GM18861 (cell line): ENCODE results near the gene ZNF593.

ENCODE experiments used
- ATAC-seq: cut with Tn5 transposase; IDR thresholded peaks from one replicate; pipeline ENCODE4 v1.9.1; 2021; ENCODE audit not compliant: unreplicated experiment

Gene ZNF593

DNA sequence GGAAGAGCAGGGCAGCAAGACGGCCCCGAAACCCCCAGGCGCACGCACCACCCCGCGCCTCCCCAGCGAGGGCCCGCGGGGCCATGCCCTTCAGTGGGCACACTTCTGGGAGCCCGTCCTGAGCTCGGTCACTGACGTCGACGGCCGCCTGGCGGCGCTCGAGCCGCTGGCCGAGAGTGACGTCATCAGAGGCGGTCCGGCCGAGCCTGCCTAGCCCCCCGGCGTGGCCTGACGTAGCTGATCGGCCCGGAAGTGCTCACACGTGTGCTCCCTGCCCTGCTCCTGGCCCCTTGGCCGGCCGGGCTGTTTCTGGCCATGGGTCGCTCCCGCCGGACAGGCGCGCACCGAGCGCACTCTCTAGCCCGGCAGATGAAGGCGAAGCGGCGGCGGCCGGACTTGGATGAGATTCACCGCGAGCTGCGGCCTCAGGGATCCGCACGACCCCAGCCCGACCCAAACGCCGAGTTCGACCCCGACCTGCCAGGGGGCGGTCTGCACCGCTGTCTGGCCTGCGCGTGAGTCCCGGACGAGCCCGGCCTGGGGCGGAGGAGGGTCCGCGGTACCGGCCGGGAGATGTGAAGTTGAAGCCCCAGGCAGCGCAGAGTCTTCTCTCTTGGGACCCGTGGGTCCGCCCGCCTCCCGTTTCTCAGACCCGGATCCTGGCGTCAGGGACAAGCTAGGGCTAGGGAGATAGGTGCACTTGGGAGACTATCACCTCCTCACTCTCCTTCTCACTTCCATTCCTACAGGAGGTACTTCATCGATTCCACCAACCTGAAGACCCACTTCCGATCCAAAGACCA, at the start of gene ZNF593:
Gene ZNF593 (plus strand): TSS at position 240 of the 803 bp plus-strand sequence. CDS start 76 bp downstream, at position 316.
- peak; percentile 80 for ATAC-seq

DNA sequence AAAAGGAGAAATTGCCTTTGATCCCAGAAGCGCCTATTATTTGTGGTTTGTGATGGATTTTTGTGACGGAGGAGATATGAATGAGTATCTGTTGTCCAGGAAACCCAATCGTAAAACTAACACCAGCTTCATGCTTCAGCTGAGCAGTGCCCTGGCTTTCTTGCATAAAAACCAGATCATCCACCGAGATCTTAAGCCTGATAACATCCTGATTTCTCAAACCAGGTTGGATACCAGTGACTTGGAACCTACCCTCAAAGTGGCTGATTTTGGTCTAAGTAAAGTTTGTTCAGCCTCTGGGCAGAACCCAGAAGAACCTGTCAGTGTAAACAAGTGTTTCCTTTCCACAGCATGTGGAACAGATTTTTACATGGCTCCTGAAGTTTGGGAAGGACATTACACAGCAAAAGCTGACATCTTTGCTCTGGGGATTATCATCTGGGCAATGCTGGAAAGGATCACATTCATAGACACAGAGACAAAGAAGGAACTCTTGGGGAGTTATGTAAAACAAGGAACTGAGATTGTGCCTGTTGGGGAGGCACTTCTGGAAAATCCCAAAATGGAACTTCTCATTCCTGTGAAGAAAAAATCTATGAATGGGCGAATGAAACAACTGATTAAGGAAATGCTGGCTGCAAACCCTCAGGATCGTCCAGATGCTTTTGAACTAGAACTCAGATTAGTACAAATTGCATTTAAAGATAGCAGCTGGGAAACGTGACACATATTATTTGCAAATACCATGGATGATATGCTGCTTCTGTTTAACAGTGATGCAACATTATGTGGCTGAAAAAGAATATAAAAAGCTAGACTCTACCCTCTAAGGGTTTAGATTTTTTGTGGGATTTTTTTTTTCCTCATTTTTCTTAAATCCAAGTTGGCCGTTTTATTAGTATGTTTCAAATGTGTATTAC, 47.6 kb upstream of the ZNF593 start:
- ATAC-seq, result no peak

GRCh38 chr1:26122988-26123973, 46.4 kb upstream of the ZNF593 start:
- no peak for ATAC-seq

DNA sequence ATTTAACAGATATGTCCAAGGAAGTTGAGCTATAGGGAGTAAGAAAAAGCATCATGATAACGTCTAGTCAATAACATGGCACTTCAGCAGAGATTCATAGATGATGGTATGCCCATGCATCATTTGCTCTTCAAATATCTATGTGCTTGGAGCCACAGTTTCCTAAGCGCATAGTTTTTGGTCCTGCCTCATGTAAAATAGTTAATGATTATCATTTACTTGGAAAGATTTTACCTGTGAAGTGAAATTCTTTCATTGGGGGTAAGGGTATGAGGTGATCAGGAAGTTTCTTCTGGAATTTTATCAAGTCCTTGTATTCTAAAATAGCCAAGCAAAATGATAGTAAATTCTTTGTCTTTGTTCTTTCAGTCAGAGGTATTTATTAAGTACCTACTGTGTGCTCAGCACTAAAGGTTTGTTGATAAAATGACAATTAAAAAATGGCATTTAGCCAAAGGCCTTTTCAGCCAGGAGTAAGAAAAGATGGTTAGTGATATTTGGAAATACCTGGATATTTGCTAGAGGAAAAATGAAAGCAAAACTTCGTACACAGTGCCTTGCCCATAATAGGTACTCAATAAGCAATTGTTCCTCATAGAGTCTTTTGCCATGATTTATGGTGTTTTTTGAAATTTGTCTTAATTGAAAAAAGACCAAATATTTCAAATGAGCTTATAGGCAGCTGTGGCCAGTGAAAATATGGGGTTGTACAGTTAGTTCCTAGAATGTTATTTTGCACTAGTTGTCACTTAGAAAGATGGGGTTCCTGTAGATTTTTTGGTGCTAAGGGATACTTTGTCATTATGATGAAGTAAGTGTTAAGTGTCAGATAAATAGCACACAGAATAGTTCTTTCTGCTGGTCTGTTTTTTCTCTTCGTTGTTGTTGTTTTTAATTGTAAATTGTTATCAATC, 45.0 kb upstream of the ZNF593 start:
- no peak for ATAC-seq

DNA sequence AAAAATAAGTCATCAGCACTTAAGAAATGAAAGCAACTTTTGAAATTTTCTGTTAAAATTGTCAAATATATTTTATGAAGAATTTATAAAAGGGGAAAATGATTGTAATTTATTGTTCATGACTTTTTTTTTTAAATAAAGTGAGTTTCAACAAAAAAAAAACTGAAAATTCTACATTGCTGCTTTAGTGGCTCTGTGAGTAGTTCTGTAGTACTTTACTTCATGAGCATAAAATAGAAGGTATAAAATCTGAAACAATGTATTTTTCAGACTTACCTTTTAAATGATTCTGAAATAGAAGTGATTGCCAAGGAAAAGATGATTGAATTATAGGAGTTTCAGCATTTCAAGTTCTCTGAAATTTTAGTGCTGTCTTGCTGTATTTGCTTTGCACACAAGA, 44.3 kb upstream of the ZNF593 start:
- ATAC-seq, result no peak

- ATAC-seq, result no peak
Observed at GRCh38 chr1:26125946-26126320, 43.8 kb upstream of the ZNF593 start.

DNA sequence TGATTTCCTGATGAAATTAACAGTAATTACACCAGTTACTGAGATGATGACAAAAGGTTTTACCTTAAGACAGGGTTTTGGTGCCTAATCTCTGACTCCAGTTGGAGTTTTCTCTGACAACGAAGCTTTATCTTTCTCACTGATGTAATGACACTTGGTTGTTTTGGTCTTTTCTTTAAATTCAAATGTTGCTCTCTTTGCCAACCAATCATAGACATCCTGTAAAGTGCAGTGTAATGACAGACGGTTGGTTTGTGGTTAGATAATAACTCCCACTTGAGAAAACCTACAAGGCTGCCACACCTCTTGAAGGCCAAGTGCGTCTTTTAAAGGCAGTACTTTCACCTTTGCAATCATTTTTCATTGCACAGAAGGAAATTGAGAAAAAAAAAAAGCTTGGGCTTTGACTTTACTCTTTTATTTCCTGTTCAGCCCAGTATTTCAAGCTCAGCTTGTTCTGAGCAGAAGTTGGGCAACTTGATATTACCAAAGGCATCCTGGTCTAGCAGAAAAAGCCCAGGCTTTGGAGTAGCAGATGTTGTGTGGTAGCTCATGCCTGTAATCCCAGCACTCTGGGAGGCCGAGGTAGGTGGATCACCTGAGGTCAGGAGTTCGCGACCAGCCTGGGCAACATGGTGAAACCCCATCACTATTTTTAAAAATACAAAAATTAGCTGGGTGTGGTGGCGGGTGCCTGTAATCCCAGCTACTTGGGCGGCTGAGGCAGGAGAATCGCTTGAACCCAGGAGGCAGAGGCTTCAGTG, 43.2 kb upstream of the ZNF593 start:
- ATAC-seq, result peak; percentile 78

DNA sequence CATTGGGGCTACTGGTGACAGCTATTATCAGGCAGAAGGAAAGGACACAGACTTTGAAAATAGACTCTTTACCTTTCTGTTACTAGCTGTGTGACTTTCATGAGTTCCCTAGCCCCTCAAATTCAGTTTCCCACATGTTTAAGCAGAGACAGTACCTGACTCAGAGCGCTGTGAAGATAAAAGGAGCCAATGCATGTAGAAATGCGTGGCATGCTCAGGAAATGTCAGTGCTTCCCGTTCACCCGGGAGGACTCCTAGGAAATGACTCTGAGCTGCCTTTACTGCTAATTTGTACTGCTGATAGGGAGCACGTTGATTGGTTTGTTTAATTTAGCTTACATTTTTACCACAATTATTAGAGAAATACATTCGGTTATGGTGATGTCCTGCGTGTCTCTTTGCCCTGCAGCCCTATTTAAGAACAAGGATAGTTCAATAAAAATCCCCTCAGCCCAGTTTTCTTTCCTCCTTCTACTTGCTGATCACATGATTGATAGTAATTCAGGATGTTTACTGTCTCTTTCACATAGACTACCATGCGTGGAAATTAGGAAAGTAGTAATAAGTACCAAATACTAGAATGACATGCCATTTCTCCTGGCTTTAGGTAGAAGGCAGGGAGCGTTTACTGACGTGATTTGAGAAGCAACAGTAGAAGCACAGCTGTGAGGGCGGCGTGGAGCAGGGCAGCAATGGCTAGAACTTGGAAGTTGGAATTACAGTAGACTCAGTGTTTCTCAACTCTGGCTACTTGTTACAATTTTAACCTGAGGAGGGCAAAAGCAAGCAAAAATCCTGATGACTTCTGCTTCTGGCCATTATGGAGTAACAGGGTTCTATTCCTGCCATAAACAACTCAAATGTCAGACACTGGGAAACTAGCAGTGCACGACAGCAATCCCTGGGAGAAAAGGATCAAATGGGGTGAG, 42.2 kb upstream of the ZNF593 start:
- ATAC-seq, result no peak

DNA sequence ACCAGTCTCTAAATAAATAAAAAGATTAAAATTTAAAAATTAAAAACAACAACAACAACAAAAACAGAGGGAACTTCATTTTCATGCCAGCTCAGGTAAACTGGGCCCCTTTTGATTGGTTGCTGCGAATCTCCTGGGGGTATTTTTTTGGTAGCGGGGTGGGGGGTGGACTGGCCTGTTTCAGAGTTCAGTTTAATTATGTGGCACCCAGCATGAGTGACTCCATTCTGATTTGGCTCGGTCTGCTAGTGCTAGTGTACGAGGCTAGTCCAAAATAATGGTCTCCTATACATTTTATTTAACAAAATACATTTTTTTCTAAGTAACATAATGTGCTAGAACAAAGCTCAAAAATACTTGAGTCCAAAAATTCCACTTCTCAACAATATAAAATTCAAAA, 39.9 kb upstream of the ZNF593 start:
- ATAC-seq, result no peak

DNA sequence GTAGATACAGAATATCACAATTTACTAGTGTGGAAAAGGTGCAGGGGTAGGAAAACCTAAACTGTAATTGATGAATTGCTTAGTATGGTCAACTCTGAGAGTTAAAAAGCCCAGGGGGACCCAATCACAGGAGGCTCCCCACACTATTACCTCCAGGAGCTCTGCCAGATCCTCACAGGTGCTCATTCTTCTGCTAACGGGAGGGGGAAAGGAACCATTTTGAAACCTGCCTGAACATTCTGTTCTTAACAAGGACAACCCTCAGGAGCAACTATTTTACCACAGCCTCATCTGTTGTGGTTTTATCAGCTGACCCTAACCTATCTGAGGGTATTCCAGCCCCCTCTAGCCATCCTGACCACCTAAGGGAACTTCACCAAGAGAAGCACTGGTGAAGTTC, 39.0 kb upstream of the ZNF593 start:
- no peak for ATAC-seq

DNA sequence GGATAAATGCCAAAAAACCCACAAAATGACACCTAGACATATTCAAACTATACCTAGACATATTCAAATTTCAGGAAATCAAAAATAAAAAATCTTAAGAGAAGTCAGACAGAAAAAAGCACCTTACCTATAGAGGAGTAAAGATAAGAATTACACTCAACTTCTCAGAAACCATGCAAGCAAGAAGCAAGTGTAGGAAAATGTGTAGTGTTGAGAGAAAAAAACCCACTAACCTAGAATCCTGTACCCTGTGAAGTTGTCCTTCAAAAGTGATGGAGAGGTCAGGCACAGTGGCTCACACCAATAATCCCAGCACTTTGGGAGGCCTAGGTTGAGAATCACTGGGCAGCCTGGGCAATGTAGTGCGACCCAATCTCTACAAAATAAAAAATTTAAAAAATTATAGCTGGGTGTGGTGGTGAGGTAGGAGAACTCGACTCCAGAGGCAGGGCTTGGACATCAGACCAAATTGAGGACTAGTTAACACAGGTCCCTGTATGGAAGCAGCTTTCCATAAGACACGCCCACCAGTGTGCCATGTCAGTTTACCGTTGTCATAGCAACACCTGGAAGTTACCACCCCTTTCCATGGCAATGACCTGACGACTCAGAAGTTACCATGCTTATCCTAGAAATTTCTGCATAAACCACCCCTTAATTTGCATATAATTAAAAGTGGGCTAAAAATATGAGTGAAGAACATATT, 37.4 kb upstream of the ZNF593 start:
- no peak for ATAC-seq

- no peak for ATAC-seq
Observed at GRCh38 chr1:26132834-26133167, 36.9 kb upstream of the ZNF593 start.

- ATAC-seq, result no peak
Observed at GRCh38 chr1:26134466-26134865, 35.2 kb upstream of the ZNF593 start.

DNA sequence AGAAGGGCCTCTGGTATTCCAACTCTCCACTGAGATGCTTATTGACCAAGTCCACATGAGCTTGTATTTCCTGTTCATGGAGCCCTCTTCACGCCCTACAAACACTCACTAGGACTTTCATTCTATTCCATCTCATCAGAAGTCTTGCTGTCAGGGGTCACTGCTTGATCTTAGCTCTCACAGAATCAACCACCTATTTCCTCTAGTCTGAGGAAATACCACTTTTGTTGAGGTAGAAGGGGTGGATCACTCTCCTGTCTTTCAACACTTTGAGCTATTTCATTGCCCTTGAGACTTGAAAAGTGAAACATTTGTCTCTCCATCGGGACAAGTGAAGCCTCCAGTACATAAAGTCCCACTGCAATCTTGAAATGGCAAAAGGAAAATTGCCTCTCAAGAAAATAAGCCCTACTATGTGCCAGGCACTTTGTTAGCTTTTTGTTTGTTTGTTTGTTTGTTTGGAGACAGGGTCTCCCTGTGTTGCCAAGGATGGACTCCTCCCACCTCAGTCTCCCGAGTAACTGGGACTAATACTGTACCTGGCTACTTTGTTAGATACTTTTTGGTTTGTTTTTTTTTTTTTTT, 30.6 kb upstream of the ZNF593 start:
- ATAC-seq, result no peak

GRCh38 chr1:26142159-26142558, 27.5 kb upstream of the ZNF593 start:
- no peak for ATAC-seq

DNA sequence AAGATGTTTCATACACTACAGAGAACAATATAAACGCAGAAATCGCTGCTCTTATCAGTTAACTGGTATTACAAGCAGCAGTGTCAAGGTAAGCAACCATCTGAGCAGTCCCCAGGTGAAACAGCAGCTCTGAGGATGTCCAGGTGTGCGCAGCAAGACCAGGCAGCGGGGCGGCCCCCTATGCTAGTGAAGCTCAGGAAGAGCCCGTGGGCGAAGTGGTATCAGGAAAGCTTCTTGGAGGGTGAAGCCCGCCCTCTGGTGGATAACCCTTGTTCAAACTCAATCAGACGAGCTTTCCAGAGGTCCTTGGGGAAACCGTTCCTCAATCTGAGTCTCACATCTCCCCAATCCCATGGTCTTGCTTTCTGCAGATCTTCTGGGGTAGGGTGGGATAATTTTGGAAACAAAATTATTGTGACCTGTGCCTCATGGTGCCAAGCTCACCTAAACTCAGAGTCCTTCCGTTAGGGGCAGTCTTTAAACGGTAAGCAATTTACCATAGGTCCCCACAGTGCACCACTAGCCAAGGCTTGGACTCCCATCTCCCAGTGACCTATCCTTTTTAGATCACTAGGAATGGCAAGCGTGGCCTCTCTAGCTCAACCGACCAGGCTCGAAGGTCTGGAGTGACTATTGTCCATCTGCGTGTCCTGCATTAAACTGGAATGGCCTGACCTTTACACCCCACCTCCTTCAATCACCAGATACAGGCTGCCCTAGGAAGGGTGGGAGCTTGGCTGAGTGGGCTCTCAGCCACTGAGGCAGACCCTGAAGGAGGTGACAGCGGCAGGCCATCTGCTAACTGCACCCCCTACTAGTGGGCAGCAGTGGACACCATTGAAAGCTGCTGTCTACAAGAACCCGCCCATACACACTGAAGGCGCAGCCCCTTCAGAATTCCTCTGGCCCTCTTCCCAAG, 24.4 kb upstream of the ZNF593 start:
- no peak for ATAC-seq
